ENCODE results near the gene RLF.

DNA sequence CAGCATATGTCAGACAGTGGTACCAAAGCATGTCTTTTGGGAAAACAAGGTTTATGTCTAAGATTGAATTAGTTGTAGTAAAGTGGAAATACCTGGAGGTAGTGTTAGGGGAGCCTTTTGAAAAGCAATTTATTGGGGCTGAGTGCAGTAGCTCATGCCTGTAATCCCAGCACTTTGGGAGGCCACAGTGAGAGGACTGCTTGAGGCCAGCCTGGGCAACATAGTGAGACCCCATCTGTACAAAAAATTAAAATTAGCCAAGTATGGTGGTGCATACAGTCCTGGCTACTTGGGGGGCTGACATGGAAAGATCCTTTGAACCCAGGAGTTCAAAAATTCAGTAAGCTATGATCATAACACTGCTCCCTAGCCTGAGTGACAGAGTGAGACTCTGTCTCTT, 104.1 kb downstream of the RLF start:
- TF ChIP-seq, protein P1, sequence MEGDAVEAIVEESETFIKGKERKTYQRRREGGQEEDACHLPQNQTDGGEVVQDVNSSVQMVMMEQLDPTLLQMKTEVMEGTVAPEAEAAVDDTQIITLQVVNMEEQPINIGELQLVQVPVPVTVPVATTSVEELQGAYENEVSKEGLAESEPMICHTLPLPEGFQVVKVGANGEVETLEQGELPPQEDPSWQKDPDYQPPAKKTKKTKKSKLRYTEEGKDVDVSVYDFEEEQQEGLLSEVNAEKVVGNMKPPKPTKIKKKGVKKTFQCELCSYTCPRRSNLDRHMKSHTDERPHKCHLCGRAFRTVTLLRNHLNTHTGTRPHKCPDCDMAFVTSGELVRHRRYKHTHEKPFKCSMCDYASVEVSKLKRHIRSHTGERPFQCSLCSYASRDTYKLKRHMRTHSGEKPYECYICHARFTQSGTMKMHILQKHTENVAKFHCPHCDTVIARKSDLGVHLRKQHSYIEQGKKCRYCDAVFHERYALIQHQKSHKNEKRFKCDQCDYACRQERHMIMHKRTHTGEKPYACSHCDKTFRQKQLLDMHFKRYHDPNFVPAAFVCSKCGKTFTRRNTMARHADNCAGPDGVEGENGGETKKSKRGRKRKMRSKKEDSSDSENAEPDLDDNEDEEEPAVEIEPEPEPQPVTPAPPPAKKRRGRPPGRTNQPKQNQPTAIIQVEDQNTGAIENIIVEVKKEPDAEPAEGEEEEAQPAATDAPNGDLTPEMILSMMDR (conservative IDR thresholded peaks at IDR 0.05) = no peak
- TF ChIP-seq ZFX (IDR thresholded peaks at IDR 0.05) = no peak

Data from C4-2B (cell line).